ENCODE results near the gene STIM1.
"Not testable (repeated sequence)": the region's sequence is repeated elsewhere in the genome, so short reads cannot be mapped to it uniquely, and the experiment has no call there.

The STIM1 gene

DNA sequence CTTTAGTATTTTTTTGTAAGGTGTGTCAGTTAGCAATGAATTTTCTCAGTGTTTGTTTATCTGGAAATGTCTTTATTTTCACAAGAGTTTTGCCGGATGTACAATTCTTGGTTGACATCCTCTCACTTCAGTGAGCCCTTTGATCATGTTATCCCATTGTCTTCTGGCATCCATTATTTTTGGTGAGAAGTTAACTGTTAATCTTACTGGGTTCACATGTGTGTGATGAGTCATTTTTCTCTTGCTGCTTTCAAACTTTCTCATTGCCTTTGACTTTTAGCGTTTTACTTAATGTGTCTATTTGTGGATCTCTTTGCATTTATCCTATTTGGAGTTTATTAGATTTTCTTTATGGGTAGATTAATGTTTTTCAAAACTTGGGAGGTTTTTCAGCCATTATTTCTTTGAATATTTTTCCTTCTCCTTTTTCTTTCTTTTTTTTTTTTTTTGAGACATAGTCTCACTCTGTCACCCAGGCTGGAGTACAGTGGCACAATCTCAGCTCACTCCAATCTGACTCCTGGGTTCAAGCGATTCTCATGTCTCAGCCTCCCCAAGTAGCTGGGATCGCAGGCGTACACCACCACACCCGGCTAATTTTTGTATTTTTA, 138.7 kb downstream of the STIM1 start:
- Histone ChIP-seq H3K36me3 (ENCODE audit: control insufficient read depth, insufficient read depth, low read length) (no peaks in the 10 kb centered on the region), H3K27ac (ENCODE audit: low read depth, low read length) (no peak overlapping the region), H3K9ac (ENCODE audit: low read length) (no peak overlapping the region), H3K4me1 (ENCODE audit: control insufficient read depth, insufficient read depth, low read length) (no peaks in the 10 kb centered on the region), H3K27me3 (ENCODE audit: control insufficient read depth, insufficient read depth, low read length) (no peaks in the 10 kb centered on the region), H3K4me3 (ENCODE audit: low read length) (no peak overlapping the region)

GRCh38 chr11:3995307-3995706, 139.8 kb downstream of the STIM1 start:
- Histone ChIP-seq H3K27ac (ENCODE audit: low read depth, low read length) (no peak overlapping the region), H3K4me1 (ENCODE audit: control insufficient read depth, insufficient read depth, low read length) (no peaks in the 10 kb centered on the region), H3K9ac (ENCODE audit: low read length) (no peak overlapping the region), H3K27me3 (ENCODE audit: control insufficient read depth, insufficient read depth, low read length) (no peaks in the 10 kb centered on the region), H3K4me3 (ENCODE audit: low read length) (no peak overlapping the region), H3K36me3 (ENCODE audit: control insufficient read depth, insufficient read depth, low read length) (no peaks in the 10 kb centered on the region)

- Histone ChIP-seq H3K27me3 (ENCODE audit: control insufficient read depth, insufficient read depth, low read length) (no peaks in the 10 kb centered on the region), H3K27ac (ENCODE audit: low read depth, low read length) (no peak overlapping the region), H3K4me3 (ENCODE audit: low read length) (no peak overlapping the region), H3K9ac (ENCODE audit: low read length) (no peak overlapping the region), H3K36me3 (ENCODE audit: control insufficient read depth, insufficient read depth, low read length) (no peaks in the 10 kb centered on the region), H3K4me1 (ENCODE audit: control insufficient read depth, insufficient read depth, low read length) (no peaks in the 10 kb centered on the region)
Observed at GRCh38 chr11:3995949-3996554, 140.6 kb downstream of the STIM1 start.

DNA sequence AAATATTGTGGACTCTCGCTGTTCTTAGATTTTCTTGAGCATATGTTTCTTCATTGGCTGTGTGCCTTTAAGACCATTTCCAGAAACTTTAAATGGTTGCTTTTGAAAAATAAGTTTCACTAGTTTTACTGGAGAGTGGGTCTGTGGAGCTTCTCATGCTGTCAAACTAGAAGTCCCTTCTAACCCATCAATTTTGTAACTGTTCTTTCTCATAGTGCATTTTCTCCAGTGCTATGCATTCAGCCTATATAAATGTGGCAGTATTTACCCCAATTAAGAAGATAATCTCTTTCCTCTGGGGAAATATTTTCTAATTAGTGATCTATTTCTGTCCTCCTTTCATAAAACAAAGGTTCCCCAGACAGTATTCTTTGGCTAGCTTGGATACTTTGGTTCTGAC, 141.2 kb downstream of the STIM1 start:
- no peak overlapping the region for H3K27ac ChIP-seq (ENCODE audit: low read depth, low read length)
- H3K27me3 ChIP-seq (ENCODE audit: control insufficient read depth, insufficient read depth, low read length) = no peaks in the 10 kb centered on the region
- H3K4me1 ChIP-seq (ENCODE audit: control insufficient read depth, insufficient read depth, low read length) = no peaks in the 10 kb centered on the region
- no peak overlapping the region for H3K4me3 ChIP-seq (ENCODE audit: low read length)
- H3K36me3 ChIP-seq (ENCODE audit: control insufficient read depth, insufficient read depth, low read length) = no peaks in the 10 kb centered on the region
- no peak overlapping the region for H3K9ac ChIP-seq (ENCODE audit: low read length)

GRCh38 chr11:4004753-4005152, 149.3 kb downstream of the STIM1 start:
- not testable (repeated sequence) for H3K36me3 ChIP-seq (ENCODE audit: control insufficient read depth, insufficient read depth, low read length); H3K27ac ChIP-seq (ENCODE audit: low read depth, low read length); H3K27me3 ChIP-seq (ENCODE audit: control insufficient read depth, insufficient read depth, low read length); H3K9ac ChIP-seq (ENCODE audit: low read length); H3K4me1 ChIP-seq (ENCODE audit: control insufficient read depth, insufficient read depth, low read length); H3K4me3 ChIP-seq (ENCODE audit: low read length)

DNA sequence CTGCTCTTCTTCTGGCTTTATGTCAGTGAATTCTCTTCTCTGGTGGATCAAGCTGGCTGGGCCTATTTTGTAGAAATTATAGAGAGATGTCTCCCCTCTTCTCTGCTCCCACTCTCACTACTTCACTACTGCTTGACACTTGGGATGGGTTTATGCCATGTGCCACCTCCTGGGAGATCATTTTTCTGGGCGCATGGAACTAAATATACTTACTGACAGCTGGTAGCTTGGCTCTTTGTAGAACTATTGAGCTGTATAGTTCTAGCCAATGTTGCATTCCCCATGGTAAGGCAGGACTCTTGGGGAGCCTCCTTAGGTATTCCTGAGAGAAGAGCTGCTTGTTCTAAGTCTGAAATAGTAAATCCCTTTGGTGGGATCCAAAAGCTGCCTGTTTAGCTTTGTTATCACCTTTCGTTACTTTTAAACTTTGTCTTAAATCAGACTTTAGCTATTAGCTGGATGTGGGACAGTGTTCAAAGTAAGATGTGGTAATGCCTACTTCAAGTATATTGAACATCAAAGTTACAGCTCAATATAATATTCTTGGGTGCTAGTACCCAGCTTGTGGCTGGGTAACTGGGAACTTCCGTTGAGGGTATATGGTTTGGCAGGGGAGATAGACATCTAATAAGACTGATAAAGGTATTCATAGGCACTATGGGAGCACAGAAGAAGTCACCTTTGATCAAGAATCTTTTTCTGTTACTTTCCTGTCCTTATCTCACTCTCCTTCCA, 151.6 kb downstream of the STIM1 start:
- Histone ChIP-seq H3K4me3 (ENCODE audit: low read length) (no peak overlapping the region), H3K9ac (ENCODE audit: low read length) (no peak overlapping the region)

DNA sequence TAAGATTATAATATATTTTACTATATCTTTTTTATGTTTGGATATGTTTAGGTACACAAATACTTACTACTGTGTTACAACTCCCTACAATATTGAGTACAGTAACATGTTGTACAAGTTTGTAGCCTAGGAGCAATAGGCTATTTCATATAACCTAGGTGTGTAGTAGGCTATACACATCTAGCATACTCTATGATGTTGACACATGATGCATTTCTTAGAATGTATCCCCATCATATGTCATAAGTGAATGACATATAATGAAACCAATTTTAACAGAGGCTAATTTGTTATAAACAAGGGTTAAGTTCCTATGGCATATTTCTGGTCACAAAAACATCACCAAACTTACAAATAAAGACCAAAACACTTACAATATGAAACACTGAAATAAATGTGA, 152.7 kb downstream of the STIM1 start:
- Histone ChIP-seq H3K9ac (ENCODE audit: low read length) (no peak overlapping the region), H3K4me1 (ENCODE audit: control insufficient read depth, insufficient read depth, low read length) (no peaks in the 10 kb centered on the region), H3K27me3 (ENCODE audit: control insufficient read depth, insufficient read depth, low read length) (no peaks in the 10 kb centered on the region), H3K4me3 (ENCODE audit: low read length) (no peak overlapping the region), H3K36me3 (ENCODE audit: control insufficient read depth, insufficient read depth, low read length) (no peaks in the 10 kb centered on the region), H3K27ac (ENCODE audit: low read depth, low read length) (no peak overlapping the region)

More for the DNA sequence above, 151.6 kb downstream of the STIM1 start:
- H3K4me1 ChIP-seq (ENCODE audit: control insufficient read depth, insufficient read depth, low read length) = no peaks in the 10 kb centered on the region
- H3K27me3 ChIP-seq (ENCODE audit: control insufficient read depth, insufficient read depth, low read length) = no peaks in the 10 kb centered on the region
- no peaks in the 10 kb centered on the region for H3K36me3 ChIP-seq (ENCODE audit: control insufficient read depth, insufficient read depth, low read length)
- H3K27ac ChIP-seq (ENCODE audit: low read depth, low read length) = no peak overlapping the region

- not testable (repeated sequence) for H3K27ac ChIP-seq (ENCODE audit: low read depth, low read length); H3K4me1 ChIP-seq (ENCODE audit: control insufficient read depth, insufficient read depth, low read length); H3K4me3 ChIP-seq (ENCODE audit: low read length)
Observed at GRCh38 chr11:4016602-4017001, 161.1 kb downstream of the STIM1 start.

DNA sequence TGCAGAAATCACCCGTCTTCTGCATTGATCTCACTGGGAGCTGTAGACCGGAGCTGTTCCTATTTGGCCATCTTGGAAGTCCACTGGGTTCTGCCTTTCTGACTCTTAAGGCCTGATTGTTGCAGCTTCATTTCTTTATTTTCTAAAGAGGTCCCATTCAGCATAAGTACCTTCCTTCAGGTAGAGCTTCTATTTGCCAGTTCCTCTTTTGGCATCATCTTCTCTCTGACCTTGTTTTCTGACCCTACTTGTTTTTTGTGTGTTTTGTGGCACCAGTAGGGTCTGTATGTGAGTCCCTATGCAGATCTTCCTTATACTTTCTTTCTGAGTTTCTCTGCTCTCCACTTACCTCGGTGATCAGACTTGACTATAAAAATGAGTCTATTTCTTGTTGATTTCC, 161.7 kb downstream of the STIM1 start:
- no peaks in the 10 kb centered on the region for H3K36me3 ChIP-seq (ENCODE audit: control insufficient read depth, insufficient read depth, low read length)
- H3K27me3 ChIP-seq (ENCODE audit: control insufficient read depth, insufficient read depth, low read length) = no peaks in the 10 kb centered on the region
- no peak overlapping the region for H3K27ac ChIP-seq (ENCODE audit: low read depth, low read length)
- no peak overlapping the region for H3K4me3 ChIP-seq (ENCODE audit: low read length)
- no peaks in the 10 kb centered on the region for H3K4me1 ChIP-seq (ENCODE audit: control insufficient read depth, insufficient read depth, low read length)
- no peak overlapping the region for H3K9ac ChIP-seq (ENCODE audit: low read length)

More at GRCh38 chr11:4016602-4017001, 161.1 kb downstream of the STIM1 start:
- not testable (repeated sequence) for H3K27me3 ChIP-seq (ENCODE audit: control insufficient read depth, insufficient read depth, low read length); H3K9ac ChIP-seq (ENCODE audit: low read length); H3K36me3 ChIP-seq (ENCODE audit: control insufficient read depth, insufficient read depth, low read length)

- Histone ChIP-seq H3K4me3 (ENCODE audit: low read length) (no peak overlapping the region), H3K36me3 (ENCODE audit: control insufficient read depth, insufficient read depth, low read length) (no peaks in the 10 kb centered on the region), H3K27ac (ENCODE audit: low read depth, low read length) (no peak overlapping the region), H3K27me3 (ENCODE audit: control insufficient read depth, insufficient read depth, low read length) (no peaks in the 10 kb centered on the region), H3K4me1 (ENCODE audit: control insufficient read depth, insufficient read depth, low read length) (no peaks in the 10 kb centered on the region), H3K9ac (ENCODE audit: low read length) (no peak overlapping the region)
Observed at GRCh38 chr11:4018641-4019040, 163.2 kb downstream of the STIM1 start.

DNA sequence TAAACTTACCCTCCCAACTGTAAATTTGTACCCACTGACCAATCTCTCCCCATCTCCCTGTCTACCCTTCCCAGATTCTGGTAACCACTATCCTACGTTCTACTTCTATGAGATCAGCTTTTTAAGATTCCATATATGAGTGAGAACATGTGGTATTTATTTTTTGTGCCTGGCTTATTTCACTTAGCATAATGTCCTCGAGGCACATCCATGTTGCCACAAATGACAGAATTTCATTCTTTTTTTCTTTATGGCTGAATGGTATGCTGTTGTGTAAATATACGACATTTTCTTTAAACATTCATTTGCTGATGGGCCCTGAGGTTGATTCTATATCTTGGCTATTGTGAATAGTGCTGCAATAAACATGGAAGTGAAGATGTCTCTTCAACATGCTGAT, 164.4 kb downstream of the STIM1 start:
- H3K27me3 ChIP-seq (ENCODE audit: control insufficient read depth, insufficient read depth, low read length) = no peaks in the 10 kb centered on the region
- no peak overlapping the region for H3K27ac ChIP-seq (ENCODE audit: low read depth, low read length)
- no peak overlapping the region for H3K9ac ChIP-seq (ENCODE audit: low read length)
- H3K4me3 ChIP-seq (ENCODE audit: low read length) = no peak overlapping the region
- no peaks in the 10 kb centered on the region for H3K36me3 ChIP-seq (ENCODE audit: control insufficient read depth, insufficient read depth, low read length)
- H3K4me1 ChIP-seq (ENCODE audit: control insufficient read depth, insufficient read depth, low read length) = peaks cover 4% of the 10 kb centered on the region

GRCh38 chr11:4022669-4023068, 167.2 kb downstream of the STIM1 start:
- H3K4me1 ChIP-seq (ENCODE audit: control insufficient read depth, insufficient read depth, low read length) = peaks cover 20% of the 10 kb centered on the region
- no peak overlapping the region for H3K4me3 ChIP-seq (ENCODE audit: low read length)
- no peaks in the 10 kb centered on the region for H3K27me3 ChIP-seq (ENCODE audit: control insufficient read depth, insufficient read depth, low read length)
- H3K9ac ChIP-seq (ENCODE audit: low read length) = no peak overlapping the region
- H3K27ac ChIP-seq (ENCODE audit: low read depth, low read length) = no peak overlapping the region
- no peaks in the 10 kb centered on the region for H3K36me3 ChIP-seq (ENCODE audit: control insufficient read depth, insufficient read depth, low read length)

Data from rectal smooth muscle tissue (tissue), 1 donor.